ENCODE results near the gene OR8I2.
"Not testable (repeated sequence)": the region's sequence is repeated elsewhere in the genome, so short reads cannot be mapped to it uniquely, and the experiment has no call there.

OR8I2 gene

GRCh38 chr11:56093008-56093407, at the start of gene OR8I2:
Gene OR8I2 (plus strand): TSS chr11:56093308. CDS start chr11:56093308, 0 bp downstream.
- no peak for DNase-seq

- no peak for DNase-seq
Measured at GRCh38 chr11:56045538-56045937, 47.6 kb upstream of the OR8I2 start.

- DNase-seq: no peak
Measured at GRCh38 chr11:56048480-56048879, 44.6 kb upstream of the OR8I2 start.

- DNase-seq: no peak
Measured at GRCh38 chr11:56049487-56049886, 43.6 kb upstream of the OR8I2 start.

- not testable (repeated sequence) for DNase-seq
Measured at GRCh38 chr11:56056366-56056765, 36.7 kb upstream of the OR8I2 start.

- not testable (repeated sequence) for DNase-seq
Measured at GRCh38 chr11:56057661-56058237, 35.4 kb upstream of the OR8I2 start.

- not testable (repeated sequence) for DNase-seq
Measured at GRCh38 chr11:56058260-56058780, 34.8 kb upstream of the OR8I2 start.

- no peak for DNase-seq
Measured at GRCh38 chr11:56066980-56067379, 26.1 kb upstream of the OR8I2 start.

GRCh38 chr11:56089697-56090096, 3.4 kb upstream of the OR8I2 start:
- no peak for DNase-seq

GRCh38 chr11:56103210-56103737, 10.2 kb downstream of the OR8I2 start, which contains the start of gene OR8H2:
Gene OR8H2 (plus strand): TSS chr11:56103687. CDS start chr11:56105043, 1,356 bp downstream.
- DNase-seq: no peak

GRCh38 chr11:56122073-56122472, 29.0 kb downstream of the OR8I2 start, which contains the start of gene OR8H3:
Gene OR8H3 (plus strand): TSS chr11:56122373. CDS start chr11:56122373, 0 bp downstream.
- DNase-seq: no peak

- no peak for DNase-seq
Measured at GRCh38 chr11:56140151-56140661, 47.1 kb downstream of the OR8I2 start, which contains the start of gene OR8J3. Gene OR8J3 (minus strand): TSS chr11:56140201. CDS start chr11:56137718, 2,483 bp downstream.

- not testable (repeated sequence) for DNase-seq
Measured at GRCh38 chr11:56143681-56144080, 50.6 kb downstream of the OR8I2 start.
